Measurements from ENCODE around the gene ASNSD1.
"Not testable (repeated sequence)": the region's sequence is repeated elsewhere in the genome, so short reads cannot be mapped to it uniquely, and the experiment has no call there.

Gene ASNSD1

GRCh38 chr2:189635353-189635752 lies 25.9 kb upstream of the ASNSD1 start:
- Mint-ChIP-seq H3K27ac (no peak overlapping the region), H3K9me3 (no peaks in the 10 kb centered on the region), H3K4me1 (no peaks in the 10 kb centered on the region), H3K4me3 (no peak overlapping the region), H3K36me3 (no peaks in the 10 kb centered on the region)
- ATAC-seq (no peak), DNase-seq (ENCODE audit: low spot score in 2 of 2) (no peak)

- Mint-ChIP-seq H3K36me3 (no peaks in the 10 kb centered on the region), H3K27ac (no peak overlapping the region), H3K4me3 (no peak overlapping the region), H3K4me1 (peaks cover 12% of the 10 kb centered on the region), H3K9me3 (no peaks in the 10 kb centered on the region)
- no peak for DNase-seq (ENCODE audit: low spot score in 2 of 2)
- ATAC-seq = no peak
Observed at GRCh38 chr2:189638301-189639006, 22.8 kb upstream of the ASNSD1 start.

- no peak overlapping the region for H3K4me3 Mint-ChIP-seq
- DNase-seq (ENCODE audit: low spot score in 2 of 2) = no peak
- no peaks in the 10 kb centered on the region for H3K36me3 Mint-ChIP-seq
- no peaks in the 10 kb centered on the region for H3K9me3 Mint-ChIP-seq
- H3K4me1 Mint-ChIP-seq = peaks cover 12% of the 10 kb centered on the region
- no peak overlapping the region for H3K27ac Mint-ChIP-seq
- ATAC-seq = peak; percentile 43
Observed at GRCh38 chr2:189639007-189639609, 22.2 kb upstream of the ASNSD1 start.

- ATAC-seq (no peak), DNase-seq (ENCODE audit: low spot score in 2 of 2) (no peak)
- Mint-ChIP-seq H3K9me3 (no peaks in the 10 kb centered on the region), H3K36me3 (no peaks in the 10 kb centered on the region), H3K4me3 (no peak overlapping the region), H3K27ac (no peak overlapping the region), H3K4me1 (peaks cover 12% of the 10 kb centered on the region)
Observed at GRCh38 chr2:189641002-189641401, 20.3 kb upstream of the ASNSD1 start.

- ATAC-seq (peak; percentile 98), DNase-seq (ENCODE audit: low spot score in 2 of 2) (no peak)
- H3K27ac Mint-ChIP-seq = no peak overlapping the region
- H3K36me3 Mint-ChIP-seq = no peaks in the 10 kb centered on the region
- no peaks in the 10 kb centered on the region for H3K9me3 Mint-ChIP-seq
- H3K4me1 Mint-ChIP-seq = peaks cover 12% of the 10 kb centered on the region
- H3K4me3 Mint-ChIP-seq = no peak overlapping the region
Observed at GRCh38 chr2:189641590-189641989, 19.7 kb upstream of the ASNSD1 start.

- H3K4me1 Mint-ChIP-seq = peaks cover 5% of the 10 kb centered on the region
- no peaks in the 10 kb centered on the region for H3K36me3 Mint-ChIP-seq
- DNase-seq (ENCODE audit: low spot score in 2 of 2) (no peak), ATAC-seq (no peak)
- H3K27ac Mint-ChIP-seq = no peak overlapping the region
- no peak overlapping the region for H3K4me3 Mint-ChIP-seq
- H3K9me3 Mint-ChIP-seq = no peaks in the 10 kb centered on the region
Observed at GRCh38 chr2:189646521-189646920, 14.7 kb upstream of the ASNSD1 start.

- Mint-ChIP-seq H3K36me3 (no peaks in the 10 kb centered on the region), H3K9me3 (no peaks in the 10 kb centered on the region), H3K27ac (no peak overlapping the region), H3K4me1 (no peaks in the 10 kb centered on the region), H3K4me3 (no peak overlapping the region)
- ATAC-seq = no peak
- DNase-seq (ENCODE audit: low spot score in 2 of 2) = no peak
Observed at GRCh38 chr2:189648846-189649509, 12.3 kb upstream of the ASNSD1 start.

GRCh38 chr2:189651284-189651683 lies 10.0 kb upstream of the ASNSD1 start:
- Mint-ChIP-seq H3K4me3 (no peak overlapping the region), H3K36me3 (no peaks in the 10 kb centered on the region), H3K27ac (no peak overlapping the region), H3K4me1 (no peaks in the 10 kb centered on the region), H3K9me3 (no peaks in the 10 kb centered on the region)
- DNase-seq (ENCODE audit: low spot score in 2 of 2) (no peak), ATAC-seq (no peak)

- DNase-seq (ENCODE audit: low spot score in 2 of 2); H3K4me3 Mint-ChIP-seq; ATAC-seq; H3K36me3 Mint-ChIP-seq; H3K9me3 Mint-ChIP-seq; H3K27ac Mint-ChIP-seq: not testable (repeated sequence)
- peaks cover 19% of the 10 kb centered on the region for H3K4me1 Mint-ChIP-seq
Observed at GRCh38 chr2:189653464-189653863, 7.8 kb upstream of the ASNSD1 start.

GRCh38 chr2:189654641-189655040 lies 6.6 kb upstream of the ASNSD1 start:
- DNase-seq (ENCODE audit: low spot score in 2 of 2) = no peak
- peak overlapping the region; percentile 27 for H3K27ac Mint-ChIP-seq
- ATAC-seq = no peak
- no peaks in the 10 kb centered on the region for H3K9me3 Mint-ChIP-seq
- no peaks in the 10 kb centered on the region for H3K36me3 Mint-ChIP-seq
- no peak overlapping the region for H3K4me3 Mint-ChIP-seq
- H3K4me1 Mint-ChIP-seq = peaks cover 28% of the 10 kb centered on the region

- H3K36me3 Mint-ChIP-seq = no peaks in the 10 kb centered on the region
- H3K27ac Mint-ChIP-seq = peak overlapping the region; percentile 91
- no peaks in the 10 kb centered on the region for H3K9me3 Mint-ChIP-seq
- ATAC-seq (peak; percentile 70), DNase-seq (ENCODE audit: low spot score in 2 of 2) (peak in 1 of 2 donors; percentile 77)
- peak overlapping the region; percentile 47 for H3K4me3 Mint-ChIP-seq
- peaks cover 28% of the 10 kb centered on the region for H3K4me1 Mint-ChIP-seq
Observed at GRCh38 chr2:189657867-189658266, 3.4 kb upstream of the ASNSD1 start.

- no peaks in the 10 kb centered on the region for H3K9me3 Mint-ChIP-seq
- peak overlapping the region; percentile 47 for H3K4me3 Mint-ChIP-seq
- peak overlapping the region; percentile 91 for H3K27ac Mint-ChIP-seq
- peaks cover 30% of the 10 kb centered on the region for H3K4me1 Mint-ChIP-seq
- DNase-seq (ENCODE audit: low spot score in 2 of 2) (no peak), ATAC-seq (peak; percentile 2)
- peaks cover 4% of the 10 kb centered on the region for H3K36me3 Mint-ChIP-seq
Observed at GRCh38 chr2:189658306-189659212, 2.7 kb upstream of the ASNSD1 start.

GRCh38 chr2:189659734-189660133 lies 1.5 kb upstream of the ASNSD1 start:
- Mint-ChIP-seq H3K4me1 (peaks cover 39% of the 10 kb centered on the region), H3K9me3 (no peaks in the 10 kb centered on the region), H3K36me3 (peaks cover 15% of the 10 kb centered on the region), H3K4me3 (no peak overlapping the region), H3K27ac (peak overlapping the region; percentile 91)
- no peak for DNase-seq (ENCODE audit: low spot score in 2 of 2)
- no peak for ATAC-seq

- no peak overlapping the region for H3K27ac Mint-ChIP-seq
- H3K4me3 Mint-ChIP-seq = no peak overlapping the region
- peaks cover 25% of the 10 kb centered on the region for H3K36me3 Mint-ChIP-seq
- peaks cover 39% of the 10 kb centered on the region for H3K4me1 Mint-ChIP-seq
- DNase-seq (ENCODE audit: low spot score in 2 of 2) = no peak
- H3K9me3 Mint-ChIP-seq = no peaks in the 10 kb centered on the region
- no peak for ATAC-seq
Observed at GRCh38 chr2:189660803-189661147, 484 bp upstream of the ASNSD1 start.

- no peaks in the 10 kb centered on the region for H3K9me3 Mint-ChIP-seq
- peaks cover 38% of the 10 kb centered on the region for H3K4me1 Mint-ChIP-seq
- ATAC-seq (no peak), DNase-seq (ENCODE audit: low spot score in 2 of 2) (no peak)
- H3K36me3 Mint-ChIP-seq = peaks cover 37% of the 10 kb centered on the region
- no peak overlapping the region for H3K4me3 Mint-ChIP-seq
- H3K27ac Mint-ChIP-seq = no peak overlapping the region
Observed at GRCh38 chr2:189661957-189662321, 680 bp downstream of the ASNSD1 start.

Data from stimulated activated effector memory CD8-positive, alpha-beta T cell treated with anti-CD3 and anti-CD28 coated beads, Interleukin-12 subunit alpha, Interleukin-12 subunit beta, amount 100 ng/mL, for 72 hours (primary cell).